HFFc6 (cell line): Measurements from ENCODE around the gene CHST3. TPM values are rescaled to one million over a fixed set of nuclear protein-coding genes. Genes with fewer than 3 reads are reported as not detected.

ENCODE experiments used
- DNase-seq: peaks from one replicate; pipeline ENCODE4 v3.0.0-alpha.2; 2018
- H3K27ac Mint-ChIP-seq: 2 replicates; pipeline ENCODE4 v1.8.0; 2020; ENCODE audit warnings: mild to moderate bottlenecking, mixed read lengths
- H3K27me3 Mint-ChIP-seq: 2 replicates; pipeline ENCODE4 v1.8.0; 2021; ENCODE audit warnings: mild to moderate bottlenecking, moderate library complexity, mixed read lengths; ENCODE audit not compliant: insufficient read depth
- H3K36me3 Mint-ChIP-seq: 2 replicates; pipeline ENCODE4 v1.8.0; 2021; ENCODE audit warnings: low read depth, mixed read lengths
- H3K4me1 Mint-ChIP-seq: 2 replicates; pipeline ENCODE4 v1.8.0; 2020; ENCODE audit warnings: low read depth, mixed read lengths
- H3K4me3 Mint-ChIP-seq: 2 replicates; pipeline ENCODE4 v1.8.0; 2020; ENCODE audit warnings: mild to moderate bottlenecking, moderate library complexity, mixed read lengths
- H3K9me3 Mint-ChIP-seq: 2 replicates; pipeline ENCODE4 v1.8.0; 2020; ENCODE audit warnings: mild to moderate bottlenecking, mixed read lengths
- CTCF ChIP-seq: fragments of 200-600 bp; sonication (generic); IDR thresholded peaks from 2 replicates; pipeline ENCODE4 v1.5.0; 2021; ENCODE audit warnings: antibody characterized with exemption, mild to moderate bottlenecking
- total RNA-seq, 6 experiments: library from RNA; stranded (reverse); fragmentation: NEBNext Ultra II Directional; extraction: Animal tissue kit (Norgen Biotek cat#: 25700); gene quantifications; 2 replicates in 1 of 6; 3 replicates in 5 of 6; pipeline ENCODE4 v1.2.3, GENCODE V29; 2021

Gene CHST3
- total RNA-seq, 6 experiments from 2014 or later = 34.9 to 48.1 (median 40.3) TPM

GRCh38 chr10:71931295-71931694 is 32.9 kb upstream of the CHST3 start:
- Mint-ChIP-seq H3K4me3 (no peak overlapping the region), H3K36me3 (peaks cover 11% of the 10 kb centered on the region; the same call in 1 of the 2 replicates), H3K4me1 (peaks cover 9% of the 10 kb centered on the region), H3K27me3 (peaks cover 19% of the 10 kb centered on the region), H3K27ac (no peak overlapping the region), H3K9me3 (peaks cover 15% of the 10 kb centered on the region)
- TF ChIP-seq CTCF = no peak
- no peak for DNase-seq

GRCh38 chr10:71933651-71934050 is 30.5 kb upstream of the CHST3 start:
- TF ChIP-seq CTCF = no peak
- Mint-ChIP-seq H3K27ac (no peak overlapping the region), H3K9me3 (peaks cover 15% of the 10 kb centered on the region), H3K4me1 (peaks cover 3% of the 10 kb centered on the region), H3K27me3 (peaks cover 25% of the 10 kb centered on the region), H3K4me3 (no peak overlapping the region), H3K36me3 (peaks cover 15% of the 10 kb centered on the region; the same call in 1 of the 2 replicates)
- DNase-seq = no peak

GRCh38 chr10:71938211-71938610 is 26.0 kb upstream of the CHST3 start:
- TF ChIP-seq CTCF = no peak
- H3K9me3 Mint-ChIP-seq = peaks cover 8% of the 10 kb centered on the region
- no peak overlapping the region for H3K4me3 Mint-ChIP-seq
- peaks cover 6% of the 10 kb centered on the region for H3K4me1 Mint-ChIP-seq
- peaks cover 30% of the 10 kb centered on the region for H3K27me3 Mint-ChIP-seq
- no peak overlapping the region for H3K27ac Mint-ChIP-seq
- DNase-seq = no peak
- H3K36me3 Mint-ChIP-seq = peaks cover 7% of the 10 kb centered on the region; the same call in 1 of the 2 replicates

- no peak for TF ChIP-seq CTCF
- Mint-ChIP-seq H3K27me3 (peaks cover 25% of the 10 kb centered on the region), H3K36me3 (peaks cover 4% of the 10 kb centered on the region; the same call in 1 of the 2 replicates), H3K9me3 (peaks cover 8% of the 10 kb centered on the region; the same call in 1 of the 2 replicates), H3K4me3 (no peak overlapping the region), H3K4me1 (peaks cover 6% of the 10 kb centered on the region), H3K27ac (no peak overlapping the region)
- no peak for DNase-seq
Measured at GRCh38 chr10:71939304-71939703, 24.9 kb upstream of the CHST3 start.

- H3K4me3 Mint-ChIP-seq = no peak overlapping the region
- no peak for TF ChIP-seq CTCF
Measured at GRCh38 chr10:71939861-71940474, 24.2 kb upstream of the CHST3 start.

More at GRCh38 chr10:71939861-71940474, 24.2 kb upstream of the CHST3 start:
- no peak for DNase-seq
- H3K36me3 Mint-ChIP-seq = peaks cover 4% of the 10 kb centered on the region; the same call in 1 of the 2 replicates
- no peak overlapping the region for H3K27ac Mint-ChIP-seq
- peaks cover 14% of the 10 kb centered on the region for H3K9me3 Mint-ChIP-seq
- H3K4me1 Mint-ChIP-seq = peaks cover 6% of the 10 kb centered on the region
- peaks cover 21% of the 10 kb centered on the region for H3K27me3 Mint-ChIP-seq
